GM12864 (cell line): ENCODE data around the gene ERAP2.

ENCODE experiments used
- DNase-seq: peaks from one replicate; pipeline ENCODE4 v3.0.0-alpha.2; 2011; ENCODE audit warnings: low read depth
- H3K4me3 ChIP-seq: 2 replicates; pipeline ENCODE4 v1.5.1; 2011; ENCODE audit warnings: mild to moderate bottlenecking, low read depth, low read length, control low read depth
- CTCF ChIP-seq: IDR thresholded peaks from 2 replicates; pipeline ENCODE4 v1.5.1; 2011; ENCODE audit warnings: low read depth, mild to moderate bottlenecking, moderate library complexity, low read length, control low read depth, inconsistent platforms; ENCODE audit errors: missing control alignments

The ERAP2 gene

DNA sequence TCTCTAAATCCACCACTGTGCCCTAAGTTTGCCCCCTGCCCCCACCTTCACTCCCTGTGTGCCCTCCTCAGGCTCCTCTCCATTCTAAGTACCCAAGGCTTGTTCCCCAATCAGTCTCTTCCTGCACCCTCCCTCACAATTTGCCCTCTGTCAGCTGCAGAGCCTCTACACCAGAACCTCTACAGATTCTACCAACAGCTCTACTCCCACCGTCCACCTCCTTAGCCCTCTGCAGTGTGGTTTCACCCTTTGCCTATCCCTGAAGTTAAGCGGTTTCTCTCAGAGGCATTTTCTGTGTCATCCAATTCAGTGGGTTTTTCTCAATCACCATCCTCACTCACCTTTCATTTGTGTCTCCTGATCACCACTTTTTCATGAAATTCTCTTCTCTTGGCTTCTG lies 13.2 kb upstream of the ERAP2 start:
- TF ChIP-seq CTCF = no peak
- DNase-seq = no peak
- no peak overlapping the region for H3K4me3 ChIP-seq

GRCh38 chr5:96863949-96864584 lies 12.2 kb upstream of the ERAP2 start:
- no peak overlapping the region for H3K4me3 ChIP-seq
- DNase-seq = no peak
- no peak for TF ChIP-seq CTCF

DNA sequence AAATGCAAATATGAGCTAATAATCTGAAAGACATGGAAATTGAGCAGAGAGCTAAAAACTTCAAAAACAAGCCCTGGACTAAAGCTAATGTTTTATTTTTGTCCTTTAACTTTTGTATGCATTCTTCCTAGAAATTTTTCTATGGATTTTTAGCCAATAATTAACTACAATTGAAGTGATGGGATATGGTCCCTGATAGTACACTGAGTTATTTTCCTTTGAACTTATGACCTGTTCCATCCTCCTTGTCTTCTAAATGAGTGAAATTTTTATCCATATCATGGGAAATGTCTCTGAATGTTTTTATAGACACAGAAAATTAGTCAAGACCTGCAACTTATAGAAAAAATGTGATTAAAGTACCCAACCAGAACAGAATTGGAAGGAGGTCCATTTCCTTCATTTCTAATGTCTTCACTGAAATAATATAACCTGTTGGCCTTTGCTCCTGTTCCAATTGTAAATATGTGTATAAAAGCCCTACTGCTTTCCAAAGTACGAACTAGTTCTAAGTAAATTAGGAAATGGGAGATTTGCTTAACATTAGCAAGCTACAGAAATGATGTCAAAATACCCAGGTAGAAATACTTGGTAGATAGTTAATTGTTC lies 11.3 kb upstream of the ERAP2 start:
- no peak for TF ChIP-seq CTCF
- no peak for DNase-seq
- no peak overlapping the region for H3K4me3 ChIP-seq

GRCh38 chr5:96868603-96869371 lies 7.5 kb upstream of the ERAP2 start:
- DNase-seq = peak; percentile 55
- TF ChIP-seq CTCF = peak; percentile 99

DNA sequence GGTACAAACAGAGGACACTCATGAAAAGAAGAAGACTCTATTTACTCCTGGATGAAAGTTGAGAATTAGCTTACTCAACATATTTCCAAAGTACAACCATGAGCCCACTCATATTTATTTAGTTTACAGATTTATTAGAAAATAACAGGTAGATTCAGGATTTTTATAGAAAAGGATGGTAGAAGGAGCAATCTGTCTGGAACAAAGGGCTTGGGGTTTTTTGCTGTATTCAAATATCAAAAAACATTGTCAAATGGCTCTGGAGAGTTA lies 7.0 kb upstream of the ERAP2 start:
- TF ChIP-seq CTCF = no peak
- no peak for DNase-seq
- H3K4me3 ChIP-seq = no peak overlapping the region

More at GRCh38 chr5:96868603-96869371, 7.5 kb upstream of the ERAP2 start:
- H3K4me3 ChIP-seq = no peak overlapping the region

DNA sequence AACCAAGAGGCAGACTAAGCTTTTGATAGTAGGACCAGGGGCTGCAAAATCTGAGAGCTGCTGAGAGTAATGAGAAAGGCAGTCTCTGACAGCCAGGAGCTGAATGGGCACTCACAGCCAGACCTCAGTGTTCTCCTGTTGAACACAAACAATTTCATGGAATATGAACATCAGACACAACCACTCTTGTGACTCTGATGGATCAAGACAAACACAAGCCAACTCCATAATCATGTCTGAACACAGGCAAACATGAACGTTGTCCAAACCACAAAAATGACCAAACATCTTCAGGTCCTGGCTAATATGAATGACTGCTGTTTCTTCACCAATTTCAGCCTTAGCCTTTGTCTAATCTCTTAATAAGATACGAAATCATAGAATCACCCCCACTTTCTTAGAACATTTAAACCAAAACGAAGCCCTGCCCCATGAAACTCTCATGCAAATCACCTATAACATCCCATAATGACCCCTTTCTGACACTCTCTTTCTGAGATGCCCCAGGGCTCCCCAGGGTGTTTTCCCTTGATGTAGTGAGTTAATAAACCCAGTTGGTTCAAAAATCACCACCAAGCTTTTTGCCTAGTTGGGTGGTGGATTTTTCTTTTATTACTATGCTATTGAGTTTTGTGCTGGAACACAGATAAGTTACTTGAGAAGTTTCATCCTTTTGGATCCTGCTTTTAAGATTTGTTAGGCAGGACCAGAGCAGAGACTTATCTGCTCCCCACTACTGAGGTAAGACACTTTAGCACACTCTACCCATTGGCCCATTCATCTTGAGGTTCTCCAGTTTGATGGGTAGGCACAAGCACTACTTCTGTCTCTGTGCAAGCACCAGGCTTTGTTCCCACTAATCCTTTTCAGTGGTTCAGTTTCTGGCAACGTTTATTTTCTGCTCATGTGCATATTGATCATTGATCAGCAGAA lies 5.9 kb upstream of the ERAP2 start:
- no peak for TF ChIP-seq CTCF
- no peak for DNase-seq
- H3K4me3 ChIP-seq = no peak overlapping the region; the same call in 1 of the 2 replicates
